A673 (cell line): ENCODE measurements around the gene CISH. TPM values are rescaled to one million over a fixed set of nuclear protein-coding genes. Genes with fewer than 3 reads are reported as not detected.

Experiments
- BruUV-seq: library from RNA; stranded (reverse); fragments of 400-500 nt; replicated peaks from 2 replicates; lab custom pipeline; 2021; lab: Mats Ljungman, UMichigan
- CTCF ChIA-PET: fragments of 300-600 bp; sonication (Branson Sonifier 250); formaldehyde crosslinking; loops from one replicate; lab custom pipeline; 2022; ENCODE audit warnings: antibody characterized with exemption; lab: Charles Lee
- POLR2A ChIA-PET: fragments of 300-600 bp; sonication (Branson Sonifier 250); formaldehyde crosslinking; loops from one replicate; lab custom pipeline; 2022; ENCODE audit warnings: antibody characterized with exemption; ENCODE audit not compliant: low non-redundant PET; lab: Charles Lee
- DNase-seq: peaks from one replicate; pipeline ENCODE4 v3.0.0-alpha.2; 2015; ENCODE audit warnings: low spot score
- H3K27ac ChIP-seq: fragments of 200-600 bp; sonication (generic); 2 replicates; pipeline ENCODE4 v1.5.1; 2016; ENCODE audit warnings: mixed run types, low read depth, mild to moderate bottlenecking, mixed read lengths, antibody characterized with exemption, low read length; ENCODE audit not compliant: poor library complexity, severe bottlenecking
- H3K27me3 ChIP-seq: fragments of 200-600 bp; sonication (generic); replicated peaks from 2 replicates; pipeline ENCODE4 v1.6.1; 2017; ENCODE audit warnings: mixed run types, low read depth, mild to moderate bottlenecking, mixed read lengths, antibody characterized with exemption, low read length; ENCODE audit not compliant: insufficient read depth, poor library complexity
- H3K36me3 ChIP-seq: fragments of 200-600 bp; sonication (generic); 2 replicates; pipeline ENCODE4 v1.6.1; 2016; ENCODE audit warnings: mixed run types, mild to moderate bottlenecking, mixed read lengths, antibody characterized with exemption, low read length; ENCODE audit not compliant: insufficient read depth, poor library complexity, severe bottlenecking
- H3K4me1 ChIP-seq: fragments of 200-600 bp; sonication (generic); 2 replicates; pipeline ENCODE4 v1.6.1; 2017; ENCODE audit warnings: mixed run types, mild to moderate bottlenecking, mixed read lengths, antibody characterized with exemption, low read length; ENCODE audit not compliant: insufficient read depth, poor library complexity, severe bottlenecking
- H3K4me3 ChIP-seq: fragments of 200-600 bp; sonication (generic); 2 replicates; pipeline ENCODE4 v1.5.1; 2016; ENCODE audit warnings: low read depth, mixed run types, mild to moderate bottlenecking, mixed read lengths, low read length; ENCODE audit not compliant: poor library complexity, severe bottlenecking
- H3K9me3 ChIP-seq: fragments of 200-600 bp; sonication (generic); 2 replicates; pipeline ENCODE4 v1.6.1; 2016; ENCODE audit warnings: mixed run types, low read depth, mild to moderate bottlenecking, mixed read lengths, antibody characterized with exemption, low read length; ENCODE audit not compliant: poor library complexity, severe bottlenecking
- EZH2 ChIP-seq: fragments of 200-600 bp; sonication (generic); IDR thresholded peaks from 2 replicates; pipeline ENCODE4 v1.6.1; 2017; ENCODE audit warnings: borderline replicate concordance, low read depth, mild to moderate bottlenecking, mixed read lengths, antibody characterized with exemption, low read length; ENCODE audit not compliant: poor library complexity, severe bottlenecking
- intact Hi-C: fragments of 100-400 bp; cut with micrococcal nuclease; formaldehyde crosslinking; loops from one replicate; pipeline ENCODE4 v1.10.0; 2022; ENCODE audit not compliant: unreplicated experiment
- total RNA-seq: library from RNA; stranded (reverse); gene quantifications from 2 replicates; pipeline ENCODE4 v1.2.3, GENCODE V29; 2021
- TF ChIP-seq, protein P1 (sequence below): fragments of 300-800, 200-600 bp; sonication (generic); conservative IDR thresholded peaks from 2 replicates; pipeline ENCODE4 v1.5.1; 2017; ENCODE audit warnings: low read depth, mild to moderate bottlenecking, antibody characterized with exemption, low read length, moderate library complexity, mixed read lengths

The CISH gene
- total RNA-seq, 1 experiment from 2014 or later: 0.86 TPM

DNA sequence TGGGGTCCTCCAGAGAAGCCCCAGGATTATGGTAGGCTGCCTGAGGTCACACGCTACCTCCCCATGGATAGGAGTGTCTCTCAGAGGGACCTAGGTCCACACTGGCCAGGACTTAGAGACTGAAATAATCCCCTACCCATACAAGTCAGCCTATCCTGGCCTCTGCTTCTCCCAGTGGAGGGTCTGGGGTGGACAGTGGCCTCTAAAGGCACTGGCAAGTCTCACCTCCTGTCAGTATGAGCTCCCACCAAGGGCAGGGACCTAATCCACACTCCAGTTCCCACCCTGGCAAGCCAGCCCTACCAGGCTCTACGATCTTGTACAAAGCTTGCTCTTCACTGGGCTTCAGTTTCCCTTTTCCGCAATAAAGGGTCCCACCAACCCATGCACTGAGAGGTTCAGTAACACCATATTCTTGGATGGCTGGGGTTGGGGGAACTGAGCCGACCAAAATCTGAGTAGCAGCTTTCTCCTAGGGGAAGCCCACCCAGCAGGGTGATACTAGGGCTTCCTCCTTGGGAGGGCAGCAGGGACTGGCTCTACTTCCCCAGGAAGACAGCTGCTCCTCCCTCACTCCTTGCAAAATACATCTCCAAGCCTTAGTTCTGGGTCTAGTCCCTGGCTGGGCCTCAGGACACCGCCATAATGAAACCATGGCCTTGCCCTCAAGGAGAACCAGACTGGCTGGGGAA, 2.4 kb downstream of the CISH start:
- ChIA-PET CTCF (no interaction called here), POLR2A (no interaction called here)
- H3K27ac ChIP-seq: no peak overlapping the region
- TF ChIP-seq EZH2: no peak
- TF ChIP-seq, protein P1, sequence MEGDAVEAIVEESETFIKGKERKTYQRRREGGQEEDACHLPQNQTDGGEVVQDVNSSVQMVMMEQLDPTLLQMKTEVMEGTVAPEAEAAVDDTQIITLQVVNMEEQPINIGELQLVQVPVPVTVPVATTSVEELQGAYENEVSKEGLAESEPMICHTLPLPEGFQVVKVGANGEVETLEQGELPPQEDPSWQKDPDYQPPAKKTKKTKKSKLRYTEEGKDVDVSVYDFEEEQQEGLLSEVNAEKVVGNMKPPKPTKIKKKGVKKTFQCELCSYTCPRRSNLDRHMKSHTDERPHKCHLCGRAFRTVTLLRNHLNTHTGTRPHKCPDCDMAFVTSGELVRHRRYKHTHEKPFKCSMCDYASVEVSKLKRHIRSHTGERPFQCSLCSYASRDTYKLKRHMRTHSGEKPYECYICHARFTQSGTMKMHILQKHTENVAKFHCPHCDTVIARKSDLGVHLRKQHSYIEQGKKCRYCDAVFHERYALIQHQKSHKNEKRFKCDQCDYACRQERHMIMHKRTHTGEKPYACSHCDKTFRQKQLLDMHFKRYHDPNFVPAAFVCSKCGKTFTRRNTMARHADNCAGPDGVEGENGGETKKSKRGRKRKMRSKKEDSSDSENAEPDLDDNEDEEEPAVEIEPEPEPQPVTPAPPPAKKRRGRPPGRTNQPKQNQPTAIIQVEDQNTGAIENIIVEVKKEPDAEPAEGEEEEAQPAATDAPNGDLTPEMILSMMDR: no peak
- H3K36me3 ChIP-seq: no peaks in the 10 kb centered on the region
- H3K4me1 ChIP-seq: peaks cover 8% of the 10 kb centered on the region
- H3K4me3 ChIP-seq: no peak overlapping the region
- no peaks in the 10 kb centered on the region for H3K27me3 ChIP-seq
- H3K9me3 ChIP-seq: no peaks in the 10 kb centered on the region
- no TSS peak for BruUV-seq
- DNase-seq: no peak
- intact Hi-C loops: no loop called here

GRCh38 chr3:50608278-50608677, 3.3 kb downstream of the CISH start:
- TF ChIP-seq EZH2: no peak
- TF ChIP-seq, protein P1: no peak
- Histone ChIP-seq H3K9me3 (no peaks in the 10 kb centered on the region), H3K36me3 (no peaks in the 10 kb centered on the region), H3K27me3 (no peaks in the 10 kb centered on the region), H3K4me3 (no peak overlapping the region), H3K27ac (no peak overlapping the region), H3K4me1 (peaks cover 8% of the 10 kb centered on the region)
- intact Hi-C loops: no loop called here
- CTCF ChIA-PET: no interaction called here
- no TSS peak for BruUV-seq
- no peak for DNase-seq
- POLR2A ChIA-PET: no interaction called here

DNA sequence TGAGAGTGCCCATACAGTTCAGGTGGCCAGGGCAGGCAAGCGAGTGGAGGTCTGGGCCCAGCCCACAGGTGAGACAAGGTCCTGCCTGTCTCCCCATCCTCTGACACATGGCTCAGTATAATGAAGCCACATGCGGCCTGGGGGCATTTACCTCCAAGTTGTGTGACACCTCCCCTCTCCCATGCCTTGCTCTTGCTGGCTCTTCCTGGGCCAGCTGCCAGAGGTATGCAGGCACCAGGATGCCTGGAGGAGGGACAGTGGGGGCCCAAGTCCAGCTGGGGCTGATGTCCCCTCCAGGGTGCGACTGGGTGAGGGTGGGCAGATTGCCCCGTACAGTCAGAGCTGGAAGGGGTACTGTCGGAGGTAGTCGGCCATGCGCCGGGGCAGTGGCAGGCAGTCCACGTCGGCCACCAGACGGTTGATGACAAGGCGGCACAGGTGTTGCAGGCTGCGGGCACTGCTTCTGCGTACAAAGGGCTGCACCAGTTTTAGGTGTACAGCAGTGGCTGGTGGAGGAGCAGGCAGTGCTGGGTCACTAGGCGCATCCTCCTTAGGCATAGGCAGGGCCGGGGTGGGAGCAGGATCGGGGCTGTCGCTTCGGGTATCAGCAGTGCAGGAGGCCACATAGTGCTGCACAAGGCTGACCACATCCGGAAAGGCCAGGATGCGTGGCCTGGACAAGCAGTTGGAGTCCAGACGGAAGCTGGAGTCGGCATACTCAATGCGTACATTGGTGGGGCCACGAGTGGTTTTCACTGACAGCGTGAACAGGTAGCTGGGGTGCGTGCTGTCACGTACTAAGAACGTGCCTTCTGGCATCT, 4.1 kb downstream of the CISH start:
- Histone ChIP-seq H3K4me3 (no peak overlapping the region), H3K4me1 (peaks cover 7% of the 10 kb centered on the region), H3K36me3 (no peaks in the 10 kb centered on the region), H3K27me3 (no peaks in the 10 kb centered on the region), H3K27ac (no peak overlapping the region), H3K9me3 (no peaks in the 10 kb centered on the region)
- intact Hi-C loops: no loop called here
- TF ChIP-seq, protein P1: no peak
- no peak for TF ChIP-seq EZH2
- no TSS peak for BruUV-seq
- no peak for DNase-seq
- POLR2A ChIA-PET: no interaction called here
- CTCF ChIA-PET: no interaction called here
